Kidney epithelial cell (primary cell): ENCODE measurements around the gene PHTF2. TPM values are rescaled to one million over a fixed set of nuclear protein-coding genes. Genes with fewer than 3 reads are reported as not detected.

ENCODE experiments used
- DNase-seq: peaks from one replicate; pipeline ENCODE4 v3.0.0-alpha.2; 2010; ENCODE audit warnings: low read depth
- H3K27me3 ChIP-seq: 2 replicates; pipeline ENCODE4 v1.6.0; 2011; ENCODE audit warnings: low read length; ENCODE audit not compliant: control insufficient read depth, insufficient read depth
- H3K36me3 ChIP-seq: 2 replicates; pipeline ENCODE4 v1.5.1; 2011; ENCODE audit warnings: low read length; ENCODE audit not compliant: control insufficient read depth, insufficient read depth
- H3K4me3 ChIP-seq: 2 replicates; pipeline ENCODE4 v1.5.1; 2011; ENCODE audit warnings: low read depth, mild to moderate bottlenecking, control low read depth, low read length
- CTCF ChIP-seq: IDR thresholded peaks from 2 replicates; pipeline ENCODE4 v1.5.1; 2011; ENCODE audit warnings: mild to moderate bottlenecking, moderate library complexity, low read length, control low read depth, inconsistent platforms; ENCODE audit not compliant: insufficient read depth, poor library complexity, severe bottlenecking
- total RNA-seq: library from RNA; depleted of rRNA; stranded (reverse); fragments of >200 nt; gene quantifications from 2 replicates; pipeline ENCODE4 v1.2.3, GENCODE V29; 2015

Gene PHTF2
- total RNA-seq, 1 donor from 2014 or later: 7.3 TPM

GRCh38 chr7:77980087-77980713 is 181.6 kb downstream of the PHTF2 start:
- no peak for DNase-seq
- TF ChIP-seq CTCF: no peak
- Histone ChIP-seq H3K36me3 (no peaks in the 10 kb centered on the region), H3K27me3 (no peaks in the 10 kb centered on the region), H3K4me3 (no peak overlapping the region)

- H3K27me3 ChIP-seq: no peaks in the 10 kb centered on the region
- no peak for TF ChIP-seq CTCF
- no peak for DNase-seq
- H3K4me3 ChIP-seq: no peak overlapping the region
- no peaks in the 10 kb centered on the region for H3K36me3 ChIP-seq
Measured at GRCh38 chr7:77982926-77983550, 184.5 kb downstream of the PHTF2 start.

GRCh38 chr7:77983973-77984372 is 185.4 kb downstream of the PHTF2 start:
- DNase-seq: no peak

GRCh38 chr7:77985232-77985973 is 186.8 kb downstream of the PHTF2 start:
- TF ChIP-seq CTCF: no peak
- Histone ChIP-seq H3K4me3 (no peak overlapping the region), H3K36me3 (no peaks in the 10 kb centered on the region), H3K27me3 (no peaks in the 10 kb centered on the region)
- DNase-seq: no peak

More at GRCh38 chr7:77983973-77984372, 185.4 kb downstream of the PHTF2 start:
- TF ChIP-seq CTCF: no peak
- Histone ChIP-seq H3K27me3 (no peaks in the 10 kb centered on the region), H3K36me3 (no peaks in the 10 kb centered on the region), H3K4me3 (no peak overlapping the region)

GRCh38 chr7:77985974-77986339 is 187.4 kb downstream of the PHTF2 start:
- no peaks in the 10 kb centered on the region for H3K36me3 ChIP-seq
- no peak for DNase-seq
- H3K27me3 ChIP-seq: no peaks in the 10 kb centered on the region
- no peak overlapping the region for H3K4me3 ChIP-seq
- no peak for TF ChIP-seq CTCF
